ENCODE results near the gene SLC38A3.

SLC38A3 gene

GRCh38 chr3:50195501-50196252 lies 9.4 kb upstream of the SLC38A3 start:
- H3K4me3 ChIP-seq (IDR thresholded peaks at IDR 0.05; ENCODE audit: insufficient read depth, low read depth, low read length) = no peak overlapping the region
- no peaks in the 10 kb centered on the region for H3K4me1 ChIP-seq (ENCODE audit: low read depth, poor library complexity, severe bottlenecking)
- no peaks in the 10 kb centered on the region for H4K20me1 ChIP-seq (ENCODE audit: insufficient read depth)
- H3K79me2 ChIP-seq (ENCODE audit: insufficient read depth, low read depth) = no peaks in the 10 kb centered on the region
- H3K4me2 ChIP-seq = no peak overlapping the region
- H3K27me3 ChIP-seq (ENCODE audit: insufficient read depth, low read depth) = peaks cover 34% of the 10 kb centered on the region; the same call in 1 of the 2 replicates
- H3K9ac ChIP-seq = no peak overlapping the region
- no peak overlapping the region for H2AFZ ChIP-seq (ENCODE audit: low read depth)
- H3K36me3 ChIP-seq (ENCODE audit: insufficient read depth) = no peaks in the 10 kb centered on the region
- TF ChIP-seq CTCF (conservative IDR thresholded peaks at IDR 0.05; ENCODE audit: low read depth, low read length) = no peak
- no peak overlapping the region for H3K27ac ChIP-seq

- no peak for TF ChIP-seq CTCF (conservative IDR thresholded peaks at IDR 0.05; ENCODE audit: low read depth, low read length)
- no peaks in the 10 kb centered on the region for H4K20me1 ChIP-seq (ENCODE audit: insufficient read depth)
- H3K9ac ChIP-seq = no peak overlapping the region
- no peak overlapping the region for H2AFZ ChIP-seq (ENCODE audit: low read depth)
- H3K4me2 ChIP-seq = no peak overlapping the region
- H3K27me3 ChIP-seq (ENCODE audit: insufficient read depth, low read depth) = peaks cover 41% of the 10 kb centered on the region; the same call in 1 of the 2 replicates
- H3K36me3 ChIP-seq (ENCODE audit: insufficient read depth) = no peaks in the 10 kb centered on the region
- no peaks in the 10 kb centered on the region for H3K4me1 ChIP-seq (ENCODE audit: low read depth, poor library complexity, severe bottlenecking)
- no peak overlapping the region for H3K27ac ChIP-seq
- H3K4me3 ChIP-seq (IDR thresholded peaks at IDR 0.05; ENCODE audit: insufficient read depth, low read depth, low read length) = no peak overlapping the region
- no peaks in the 10 kb centered on the region for H3K79me2 ChIP-seq (ENCODE audit: insufficient read depth, low read depth)
These were observed 8.7 kb upstream of the SLC38A3 start for GRCh38 chr3:50196253-50196801.

GRCh38 chr3:50201573-50202315 lies 3.3 kb upstream of the SLC38A3 start:
- no peaks in the 10 kb centered on the region for H3K4me1 ChIP-seq (ENCODE audit: low read depth, poor library complexity, severe bottlenecking)
- no peak overlapping the region for H2AFZ ChIP-seq (ENCODE audit: low read depth)
- no peak overlapping the region for H3K4me3 ChIP-seq (IDR thresholded peaks at IDR 0.05; ENCODE audit: insufficient read depth, low read depth, low read length)
- H3K27me3 ChIP-seq (ENCODE audit: insufficient read depth, low read depth) = peaks cover 80% of the 10 kb centered on the region
- H3K27ac ChIP-seq = no peak overlapping the region
- no peak overlapping the region for H3K9ac ChIP-seq
- H3K4me2 ChIP-seq = no peak overlapping the region
- no peaks in the 10 kb centered on the region for H3K36me3 ChIP-seq (ENCODE audit: insufficient read depth)
- no peaks in the 10 kb centered on the region for H4K20me1 ChIP-seq (ENCODE audit: insufficient read depth)
- TF ChIP-seq CTCF (conservative IDR thresholded peaks at IDR 0.05; ENCODE audit: low read depth, low read length) = no peak
- no peaks in the 10 kb centered on the region for H3K79me2 ChIP-seq (ENCODE audit: insufficient read depth, low read depth)

- no peak for TF ChIP-seq CTCF (conservative IDR thresholded peaks at IDR 0.05; ENCODE audit: low read depth, low read length)
- no peak overlapping the region for H3K4me2 ChIP-seq
- no peak overlapping the region for H3K9ac ChIP-seq
- H3K4me1 ChIP-seq (ENCODE audit: low read depth, poor library complexity, severe bottlenecking) = no peaks in the 10 kb centered on the region
- H3K79me2 ChIP-seq (ENCODE audit: insufficient read depth, low read depth) = no peaks in the 10 kb centered on the region
- H3K27me3 ChIP-seq (ENCODE audit: insufficient read depth, low read depth) = peaks cover 75% of the 10 kb centered on the region
- no peak overlapping the region for H3K4me3 ChIP-seq (IDR thresholded peaks at IDR 0.05; ENCODE audit: insufficient read depth, low read depth, low read length)
- no peaks in the 10 kb centered on the region for H3K36me3 ChIP-seq (ENCODE audit: insufficient read depth)
- no peak overlapping the region for H2AFZ ChIP-seq (ENCODE audit: low read depth)
- no peaks in the 10 kb centered on the region for H4K20me1 ChIP-seq (ENCODE audit: insufficient read depth)
- H3K27ac ChIP-seq = no peak overlapping the region
These were observed 2.5 kb upstream of the SLC38A3 start for GRCh38 chr3:50202353-50203112.
